ENCODE measurements around the gene LFNG. TPM values are rescaled to one million over a fixed set of nuclear protein-coding genes. Genes with fewer than 3 reads are reported as not detected.
A peak's percentile ranks its signal among the peaks of the same experiment; 100 is the strongest.

The LFNG gene
- total and polyA plus RNA-seq, 9 of the 15 experiments (the other 6 are each of a cell fraction or from before 2014, with no cell fraction given), result 0.03 to 0.89 (median 0.25) TPM; not detected in 1

DNA sequence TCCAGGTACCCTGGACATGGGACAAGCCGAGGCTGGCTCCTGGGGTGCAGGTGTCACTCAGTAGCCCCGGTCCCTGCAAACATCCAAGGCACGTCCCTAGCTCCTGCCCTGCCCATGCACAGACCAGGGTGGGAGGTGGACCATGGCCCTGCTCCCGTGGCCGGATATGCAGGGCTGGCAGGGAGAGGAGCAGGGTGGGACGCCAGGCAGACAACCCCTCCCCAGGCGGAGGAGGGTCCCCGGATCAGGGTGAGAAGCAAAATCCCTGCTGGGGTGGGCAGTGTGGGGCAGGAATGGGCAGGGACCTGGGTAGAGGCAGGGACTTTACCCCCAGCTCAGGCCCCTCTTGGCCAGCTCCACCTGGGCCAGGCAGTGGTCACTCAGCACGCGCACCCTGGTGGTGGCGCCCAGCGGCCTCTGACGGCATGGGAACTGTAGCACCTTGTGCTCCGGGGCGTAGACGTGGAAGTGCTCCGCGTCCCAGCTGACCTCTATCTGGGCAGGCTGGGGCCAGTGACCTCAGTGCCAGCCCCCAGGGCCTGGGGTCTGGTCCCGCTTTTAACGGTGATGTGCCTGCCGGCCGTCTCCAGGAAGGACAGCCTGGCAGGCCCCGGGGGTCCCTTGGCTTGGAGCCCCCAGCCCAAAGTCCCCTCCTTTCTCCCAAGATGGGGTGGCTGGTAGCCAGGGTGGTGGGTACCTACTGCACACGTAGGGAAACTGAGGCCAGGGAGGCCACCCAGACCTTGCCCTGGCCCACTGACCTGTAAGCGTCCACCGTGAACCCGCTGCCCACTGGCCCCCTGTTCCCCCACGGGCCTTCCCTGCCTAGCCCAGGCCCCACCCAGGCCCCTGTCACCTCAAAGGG is 44.5 kb upstream of the LFNG start:
- BruUV-seq (replicated peaks), result no TSS peak
- H3K4me1 ChIP-seq (replicated peaks in 1 of 2; ENCODE audit: control insufficient read depth in 2 of 2, insufficient read depth in 2 of 2, low read length in 2 of 2), result peaks cover 0 to 60% of the 10 kb centered on the region in 2 experiments; a peak in 3 of 5 replicates
- no peak overlapping the region; a peak in 1 of 4 replicates for H3K9ac ChIP-seq (ENCODE audit: insufficient read depth in 1 of 2, low read depth in 2 of 2, low read length in 2 of 2)
- H3K79me2 ChIP-seq (ENCODE audit: control insufficient read depth, insufficient read depth, low read length), result no peaks in the 10 kb centered on the region
- in situ Hi-C loops (cut with MboI) (no loop called here), intact Hi-C loops (cut with micrococcal nuclease) (loop anchor here (5.0 to 10.0 kb wide), 2 partner anchors 92 to 190 kb away; no protein-coding TSS in a partner anchor)
- H3K27me3 ChIP-seq (ENCODE audit: control insufficient read depth in 2 of 2, insufficient read depth in 2 of 2, low read length in 2 of 2), result peaks cover 15 to 38% of the 10 kb centered on the region in 2 experiments; a peak in 4 of 5 replicates
- no peaks in the 10 kb centered on the region for H3K36me3 ChIP-seq (ENCODE audit: control insufficient read depth, insufficient read depth, low read length)
- no peak overlapping the region for H3K4me3 ChIP-seq
- H2AFZ ChIP-seq (ENCODE audit: low read depth, low read length), result no peak overlapping the region
- ChIA-PET CTCF (ENCODE audit: low intra/inter-chr PET ratio) (no interaction called here), POLR2A (interaction anchor here (0.5 to 0.6 kb wide), 3 partner anchors 9 to 195 kb away, joined by 3 to 4 read pairs (median 3); no protein-coding TSS in a partner anchor)
- 12% methylated on average over 23 of the region's 28 CpGs for WGBS (ENCODE audit: insufficient coverage, low coverage, missing lambda C conversion rate)
- H3K27ac ChIP-seq (ENCODE audit: extremely low read depth, low read depth, low read length), result no peak overlapping the region
- ATAC-seq, result peak; percentile 69
- DNase-seq (ENCODE audit: extremely low read depth in 1 of 4, low spot score in 3 of 4), result peak; percentile 49 to 59 (median 52)
- no peak for FAIRE-seq
- H3K9me1 ChIP-seq (ENCODE audit: control insufficient read depth, insufficient read depth, low read length), result no peaks in the 10 kb centered on the region
- H4K20me1 ChIP-seq (replicated peaks; ENCODE audit: control insufficient read depth, insufficient read depth, low read length), result peaks cover 23% of the 10 kb centered on the region
- H3K9me3 ChIP-seq (replicated peaks; ENCODE audit: control insufficient read depth, insufficient read depth, low read depth, low read length), result no peaks in the 10 kb centered on the region
- H3K4me2 ChIP-seq (ENCODE audit: insufficient read depth, low read length), result no peak overlapping the region
- TF ChIP-seq TAF15 (IDR thresholded peaks at IDR 0.05; ENCODE audit: low read depth, low read length) (no peak), POLR3G (IDR thresholded peaks at IDR 0.05; ENCODE audit: extremely low read depth, insufficient read length, insufficient replicate concordance) (no peak), CCAR2 (IDR thresholded peaks at IDR 0.05; ENCODE audit: low read depth, low read length) (no peak), FOXP1 (CRISPR knock-in tag; IDR thresholded peaks at IDR 0.05) (no peak), EZH2 (IDR thresholded peaks at IDR 0.05; ENCODE audit: borderline replicate concordance, low read depth, low read length) (no peak), OTX1 (CRISPR knock-in tag; IDR thresholded peaks at IDR 0.05) (no peak), CHD4 (IDR thresholded peaks at IDR 0.05; ENCODE audit: insufficient read depth, insufficient replicate concordance, low read depth, low read length, poor library complexity, severe bottlenecking) (no peak), NONO (IDR thresholded peaks at IDR 0.05; ENCODE audit: low read depth in 2 of 2, low read length in 1 of 2) (no peak), ZNF134 (CRISPR knock-in tag; conservative IDR thresholded peaks at IDR 0.05) (no peak), HNRNPL (IDR thresholded peaks at IDR 0.05; ENCODE audit: low read depth, low read length) (no peak), SMARCA4 (IDR thresholded peaks at IDR 0.05) (no peak)
- TF ChIP-seq, protein P1, sequence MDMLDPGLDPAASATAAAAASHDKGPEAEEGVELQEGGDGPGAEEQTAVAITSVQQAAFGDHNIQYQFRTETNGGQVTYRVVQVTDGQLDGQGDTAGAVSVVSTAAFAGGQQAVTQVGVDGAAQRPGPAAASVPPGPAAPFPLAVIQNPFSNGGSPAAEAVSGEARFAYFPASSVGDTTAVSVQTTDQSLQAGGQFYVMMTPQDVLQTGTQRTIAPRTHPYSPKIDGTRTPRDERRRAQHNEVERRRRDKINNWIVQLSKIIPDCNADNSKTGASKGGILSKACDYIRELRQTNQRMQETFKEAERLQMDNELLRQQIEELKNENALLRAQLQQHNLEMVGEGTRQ (CRISPR knock-in tag; IDR thresholded peaks at IDR 0.05), result no peak
- TF ChIP-seq, protein P2, sequence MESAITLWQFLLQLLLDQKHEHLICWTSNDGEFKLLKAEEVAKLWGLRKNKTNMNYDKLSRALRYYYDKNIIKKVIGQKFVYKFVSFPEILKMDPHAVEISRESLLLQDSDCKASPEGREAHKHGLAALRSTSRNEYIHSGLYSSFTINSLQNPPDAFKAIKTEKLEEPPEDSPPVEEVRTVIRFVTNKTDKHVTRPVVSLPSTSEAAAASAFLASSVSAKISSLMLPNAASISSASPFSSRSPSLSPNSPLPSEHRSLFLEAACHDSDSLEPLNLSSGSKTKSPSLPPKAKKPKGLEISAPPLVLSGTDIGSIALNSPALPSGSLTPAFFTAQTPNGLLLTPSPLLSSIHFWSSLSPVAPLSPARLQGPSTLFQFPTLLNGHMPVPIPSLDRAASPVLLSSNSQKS (CRISPR knock-in tag; IDR thresholded peaks at IDR 0.05), result no peak
- TF ChIP-seq, protein P3, sequence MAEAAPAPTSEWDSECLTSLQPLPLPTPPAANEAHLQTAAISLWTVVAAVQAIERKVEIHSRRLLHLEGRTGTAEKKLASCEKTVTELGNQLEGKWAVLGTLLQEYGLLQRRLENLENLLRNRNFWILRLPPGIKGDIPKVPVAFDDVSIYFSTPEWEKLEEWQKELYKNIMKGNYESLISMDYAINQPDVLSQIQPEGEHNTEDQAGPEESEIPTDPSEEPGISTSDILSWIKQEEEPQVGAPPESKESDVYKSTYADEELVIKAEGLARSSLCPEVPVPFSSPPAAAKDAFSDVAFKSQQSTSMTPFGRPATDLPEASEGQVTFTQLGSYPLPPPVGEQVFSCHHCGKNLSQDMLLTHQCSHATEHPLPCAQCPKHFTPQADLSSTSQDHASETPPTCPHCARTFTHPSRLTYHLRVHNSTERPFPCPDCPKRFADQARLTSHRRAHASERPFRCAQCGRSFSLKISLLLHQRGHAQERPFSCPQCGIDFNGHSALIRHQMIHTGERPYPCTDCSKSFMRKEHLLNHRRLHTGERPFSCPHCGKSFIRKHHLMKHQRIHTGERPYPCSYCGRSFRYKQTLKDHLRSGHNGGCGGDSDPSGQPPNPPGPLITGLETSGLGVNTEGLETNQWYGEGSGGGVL (CRISPR knock-in tag; IDR thresholded peaks at IDR 0.05), result no peak
- TF ChIP-seq, protein P4, sequence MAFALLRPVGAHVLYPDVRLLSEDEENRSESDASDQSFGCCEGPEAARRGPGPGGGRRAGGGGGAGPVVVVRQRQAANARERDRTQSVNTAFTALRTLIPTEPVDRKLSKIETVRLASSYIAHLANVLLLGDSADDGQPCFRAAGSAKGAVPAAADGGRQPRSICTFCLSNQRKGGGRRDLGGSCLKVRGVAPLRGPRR (CRISPR knock-in tag; IDR thresholded peaks at IDR 0.05), result no peak
